Parathyroid adenoma (tissue), 2 donors: Measurements from ENCODE around the gene ANKRD44.

Experiments used
- H2AFZ ChIP-seq: fragments of 300-600 bp; sonication (generic); one replicate; pipeline ENCODE4 v1.7.0; 2017; ENCODE audit warnings: antibody characterized with exemption, mild to moderate bottlenecking
- H3K27ac ChIP-seq: fragments of 300-600 bp; sonication (generic); one replicate; pipeline ENCODE4 v1.7.0; 2017
- H3K27me3 ChIP-seq: fragments of 300-600 bp; sonication (generic); one replicate; pipeline ENCODE4 v1.7.0; 2017; ENCODE audit warnings: low read length; ENCODE audit not compliant: control insufficient read depth, insufficient read depth
- H3K36me3 ChIP-seq: fragments of 300-600 bp; sonication (generic); one replicate; pipeline ENCODE4 v1.7.0; 2017; ENCODE audit warnings: low read length; ENCODE audit not compliant: control insufficient read depth, insufficient read depth
- H3K4me1 ChIP-seq: fragments of 300-600 bp; sonication (generic); one replicate; pipeline ENCODE4 v1.7.0; 2017; ENCODE audit warnings: control low read depth
- H3K4me2 ChIP-seq: fragments of 300-600 bp; sonication (generic); one replicate; pipeline ENCODE4 v1.7.0; 2017; ENCODE audit warnings: low read length
- H3K4me3 ChIP-seq: fragments of 300-600 bp; sonication (generic); one replicate; pipeline ENCODE4 v1.7.0; 2017; ENCODE audit warnings: low read depth, low read length
- H3K79me2 ChIP-seq: fragments of 300-600 bp; sonication (generic); one replicate; pipeline ENCODE4 v1.7.0; 2017; ENCODE audit warnings: control low read depth
- H3K9ac ChIP-seq: fragments of 300-600 bp; sonication (generic); one replicate; pipeline ENCODE4 v1.7.0; 2017; ENCODE audit warnings: mild to moderate bottlenecking
- H3K9me3 ChIP-seq: fragments of 300-600 bp; sonication (generic); one replicate; pipeline ENCODE4 v1.7.0; 2017; ENCODE audit warnings: low read length; ENCODE audit not compliant: control insufficient read depth
- TF ChIP-seq, protein P1 (sequence below): fragments of 300-600 bp; sonication (generic); IDR thresholded peaks from one replicate; pipeline ENCODE4 v1.7.0; 2017; ENCODE audit warnings: antibody characterized with exemption, mild to moderate bottlenecking
- donor health status: primary hyperparathyroidism.

The ANKRD44 gene

DNA sequence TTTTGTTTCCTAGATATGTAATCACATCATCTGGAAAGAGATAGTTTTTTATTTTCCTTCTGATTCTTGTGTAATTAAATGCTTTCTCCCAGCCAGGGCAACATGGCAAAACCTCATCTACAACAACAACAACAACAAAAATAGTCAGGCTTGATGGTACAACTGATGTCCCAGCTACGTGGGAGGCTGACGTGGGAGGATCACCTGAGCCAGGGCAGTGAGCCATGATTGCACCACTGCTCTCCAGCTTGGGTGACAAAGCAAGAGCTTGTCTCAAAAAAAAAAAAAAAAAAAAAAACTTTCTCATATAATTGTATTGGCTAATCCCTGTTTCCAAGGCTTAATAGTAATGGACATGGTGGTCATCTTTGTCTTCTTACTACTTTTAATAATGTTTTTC lies 357.6 kb downstream of the ANKRD44 start:
- Histone ChIP-seq H3K4me2 (no peak overlapping the region), H3K4me1 (no peaks in the 10 kb centered on the region), H3K9me3 (no peaks in the 10 kb centered on the region), H3K27ac (no peak overlapping the region), H3K79me2 (no peaks in the 10 kb centered on the region), H2AFZ (no peak overlapping the region), H3K36me3 (no peaks in the 10 kb centered on the region), H3K9ac (no peak overlapping the region), H3K4me3 (no peak overlapping the region), H3K27me3 (no peaks in the 10 kb centered on the region)
- TF ChIP-seq, protein P1, sequence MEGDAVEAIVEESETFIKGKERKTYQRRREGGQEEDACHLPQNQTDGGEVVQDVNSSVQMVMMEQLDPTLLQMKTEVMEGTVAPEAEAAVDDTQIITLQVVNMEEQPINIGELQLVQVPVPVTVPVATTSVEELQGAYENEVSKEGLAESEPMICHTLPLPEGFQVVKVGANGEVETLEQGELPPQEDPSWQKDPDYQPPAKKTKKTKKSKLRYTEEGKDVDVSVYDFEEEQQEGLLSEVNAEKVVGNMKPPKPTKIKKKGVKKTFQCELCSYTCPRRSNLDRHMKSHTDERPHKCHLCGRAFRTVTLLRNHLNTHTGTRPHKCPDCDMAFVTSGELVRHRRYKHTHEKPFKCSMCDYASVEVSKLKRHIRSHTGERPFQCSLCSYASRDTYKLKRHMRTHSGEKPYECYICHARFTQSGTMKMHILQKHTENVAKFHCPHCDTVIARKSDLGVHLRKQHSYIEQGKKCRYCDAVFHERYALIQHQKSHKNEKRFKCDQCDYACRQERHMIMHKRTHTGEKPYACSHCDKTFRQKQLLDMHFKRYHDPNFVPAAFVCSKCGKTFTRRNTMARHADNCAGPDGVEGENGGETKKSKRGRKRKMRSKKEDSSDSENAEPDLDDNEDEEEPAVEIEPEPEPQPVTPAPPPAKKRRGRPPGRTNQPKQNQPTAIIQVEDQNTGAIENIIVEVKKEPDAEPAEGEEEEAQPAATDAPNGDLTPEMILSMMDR: no peak

DNA sequence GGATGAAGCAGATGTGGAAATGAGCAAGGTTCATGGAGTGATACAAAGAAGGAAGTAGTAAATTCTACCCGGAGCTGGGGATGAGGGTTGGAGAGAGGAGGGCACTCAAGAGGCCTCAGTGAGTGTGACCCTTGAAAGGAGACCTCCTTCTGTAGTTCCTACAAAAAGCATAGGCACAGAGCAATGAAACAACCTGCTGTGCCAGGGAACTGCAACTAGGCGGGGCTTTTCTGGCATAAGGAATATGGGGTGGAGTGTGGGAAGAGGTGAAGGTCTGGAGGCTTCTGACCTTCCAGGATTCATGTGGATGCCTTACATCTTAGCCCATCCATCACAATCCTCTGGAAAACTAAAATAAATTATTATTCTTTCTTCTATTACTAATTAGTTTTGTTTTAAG lies 358.6 kb downstream of the ANKRD44 start:
- Histone ChIP-seq H3K4me3 (no peak overlapping the region), H3K4me1 (no peaks in the 10 kb centered on the region), H3K9ac (no peak overlapping the region), H3K9me3 (no peaks in the 10 kb centered on the region), H3K36me3 (no peaks in the 10 kb centered on the region), H3K4me2 (no peak overlapping the region), H3K79me2 (no peaks in the 10 kb centered on the region), H3K27ac (no peak overlapping the region), H2AFZ (no peak overlapping the region), H3K27me3 (no peaks in the 10 kb centered on the region)
- TF ChIP-seq, protein P1: no peak

DNA sequence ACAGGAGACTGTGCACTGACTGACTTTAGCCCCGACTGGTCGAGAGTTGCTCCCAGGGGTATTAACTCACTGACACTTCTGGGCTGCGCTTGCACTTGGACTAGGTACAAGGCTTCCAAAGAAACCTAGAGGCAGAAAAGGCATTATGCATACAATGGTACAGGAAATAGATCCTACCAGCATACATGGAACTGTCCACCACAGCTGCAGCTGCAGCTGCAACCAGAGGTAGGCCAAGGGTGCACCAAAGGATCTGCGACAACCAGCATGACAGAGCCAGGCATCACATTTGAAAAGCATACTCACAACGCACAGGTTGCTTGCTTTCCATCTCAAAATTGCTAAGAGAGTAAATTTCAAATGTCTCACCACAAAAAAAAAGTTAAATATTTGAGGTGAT lies 361.5 kb downstream of the ANKRD44 start:
- no peak overlapping the region for H3K27ac ChIP-seq
- H3K9me3 ChIP-seq: no peaks in the 10 kb centered on the region
- H3K4me1 ChIP-seq: no peaks in the 10 kb centered on the region
- H3K4me2 ChIP-seq: no peak overlapping the region
- H3K4me3 ChIP-seq: no peak overlapping the region
- TF ChIP-seq, protein P1: no peak
- no peaks in the 10 kb centered on the region for H3K36me3 ChIP-seq
- H3K27me3 ChIP-seq: no peaks in the 10 kb centered on the region
- no peak overlapping the region for H3K9ac ChIP-seq
- no peak overlapping the region for H2AFZ ChIP-seq
- no peaks in the 10 kb centered on the region for H3K79me2 ChIP-seq

DNA sequence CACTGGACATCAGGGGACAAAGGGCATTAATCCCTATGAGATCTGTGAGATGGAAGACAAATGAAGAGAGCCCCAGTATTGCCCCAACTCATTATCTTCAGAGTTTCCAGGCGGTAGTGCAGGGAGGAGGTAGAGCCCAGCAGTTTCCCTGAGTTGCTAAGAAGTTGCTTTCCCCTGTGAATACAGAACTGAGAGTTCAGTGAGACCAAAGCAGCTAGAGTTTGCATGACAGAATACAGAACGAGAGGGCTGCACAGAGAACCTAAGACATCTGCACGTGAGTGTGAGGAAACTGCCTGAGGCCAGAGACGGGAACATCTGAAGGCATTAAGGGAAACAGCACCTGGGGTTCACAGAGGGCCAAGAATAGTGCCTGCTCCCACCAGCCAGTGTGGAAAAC lies 366.0 kb downstream of the ANKRD44 start:
- Histone ChIP-seq H3K9me3 (no peaks in the 10 kb centered on the region), H3K4me3 (no peak overlapping the region), H3K27me3 (no peaks in the 10 kb centered on the region)

More for the DNA sequence above, 366.0 kb downstream of the ANKRD44 start:
- Histone ChIP-seq H3K4me2 (no peak overlapping the region), H3K27ac (no peak overlapping the region), H3K9ac (no peak overlapping the region), H3K36me3 (no peaks in the 10 kb centered on the region), H2AFZ (no peak overlapping the region), H3K79me2 (no peaks in the 10 kb centered on the region), H3K4me1 (no peaks in the 10 kb centered on the region)
- TF ChIP-seq, protein P1: no peak
